OCI-LY3 (cell line): ENCODE measurements around the gene PTPRD.

Experiments
- CTCF ChIP-seq: fragments of 200-600, 300-600 bp; sonication (generic); IDR thresholded peaks from 2 replicates; pipeline ENCODE4 v1.5.1; 2014; ENCODE audit warnings: antibody characterized with exemption, low read length, low read depth
- EZH2phosphoT487 ChIP-seq: fragments of 200-600 bp; shearing (Covaris generic); IDR thresholded peaks from 2 replicates; pipeline ENCODE4 v1.6.1; 2018; ENCODE audit warnings: antibody characterized with exemption, mixed run types, low read depth

GRCh38 chr9:9719373-9720112, 893.3 kb downstream of the PTPRD start:
- TF ChIP-seq EZH2phosphoT487 = no peak
- no peak for TF ChIP-seq CTCF
